ENCODE data around the gene CDKN3. TPM values are rescaled to one million over a fixed set of nuclear protein-coding genes. Genes with fewer than 3 reads are reported as not detected.

Gene CDKN3
- total RNA-seq, 4 donors from 2014 or later = 7.4 to 25.4 (median 15.6) TPM

- DNase-seq = no peak
- Histone ChIP-seq H3K4me3 (no peak overlapping the region), H3K27ac (no peak overlapping the region), H3K9me3 (no peaks in the 10 kb centered on the region), H3K27me3 (no peaks in the 10 kb centered on the region), H3K4me1 (no peaks in the 10 kb centered on the region), H3K36me3 (peaks cover 0 to 8% (median 0%) of the 10 kb centered on the region in 3 donors)
- WGBS, 2 donors = 89 to 100% methylated on average over 1 of the region's 1 CpG
- TF ChIP-seq CTCF (IDR thresholded peaks at IDR 0.05) (no peak), POLR2A (IDR thresholded peaks at IDR 0.05) (no peak)
- intact Hi-C loops (cut with DNase I) = no loop called here
Measured at GRCh38 chr14:54410215-54410614, 13.4 kb downstream of the CDKN3 start.

GRCh38 chr14:54411371-54411770 lies 14.6 kb downstream of the CDKN3 start:
- no peak overlapping the region for H3K27ac ChIP-seq
- DNase-seq = no peak
- H3K36me3 ChIP-seq = peaks cover 0 to 8% (median 0%) of the 10 kb centered on the region in 3 donors
- no peaks in the 10 kb centered on the region for H3K9me3 ChIP-seq
- whole genome bisulfite sequencing, 2 donors = 98 to 100% methylated on average over 3 of the region's 3 CpGs
- H3K4me3 ChIP-seq = no peak overlapping the region
- no peaks in the 10 kb centered on the region for H3K4me1 ChIP-seq
- no peaks in the 10 kb centered on the region for H3K27me3 ChIP-seq
- intact Hi-C loops (cut with DNase I) = no loop called here
- no peak for TF ChIP-seq CTCF (IDR thresholded peaks at IDR 0.05)
- TF ChIP-seq POLR2A (IDR thresholded peaks at IDR 0.05) = no peak

- Histone ChIP-seq H3K4me3 (no peak overlapping the region), H3K36me3 (peaks cover 0 to 30% (median 0%) of the 10 kb centered on the region in 3 donors), H3K4me1 (peaks cover 0 to 6% (median 4%) of the 10 kb centered on the region in 3 donors), H3K9me3 (no peaks in the 10 kb centered on the region), H3K27me3 (no peaks in the 10 kb centered on the region), H3K27ac (no peak overlapping the region)
- intact Hi-C loops (cut with DNase I) = no loop called here
- TF ChIP-seq POLR2A (IDR thresholded peaks at IDR 0.05) (no peak), CTCF (IDR thresholded peaks at IDR 0.05) (peak in 4 of 6 experiments; percentile 31 to 54 (median 46))
- 44 to 47% methylated on average over 7 of the region's 7 CpGs for WGBS, 2 donors
- DNase-seq = no peak
Measured at GRCh38 chr14:54420478-54421142, 23.8 kb downstream of the CDKN3 start.

GRCh38 chr14:54423991-54424390 lies 27.2 kb downstream of the CDKN3 start:
- H3K4me1 ChIP-seq = peaks cover 0 to 16% (median 4%) of the 10 kb centered on the region in 3 donors
- no peak overlapping the region for H3K27ac ChIP-seq
- H3K9me3 ChIP-seq = no peaks in the 10 kb centered on the region
- no peaks in the 10 kb centered on the region for H3K27me3 ChIP-seq
- intact Hi-C loops (cut with DNase I) = no loop called here
- H3K4me3 ChIP-seq = no peak overlapping the region
- DNase-seq = no peak
- peaks cover 0 to 58% (median 1%) of the 10 kb centered on the region in 3 donors for H3K36me3 ChIP-seq
- TF ChIP-seq POLR2A (IDR thresholded peaks at IDR 0.05) = no peak
- no peak for TF ChIP-seq CTCF (IDR thresholded peaks at IDR 0.05)

- intact Hi-C loops (cut with DNase I) = no loop called here
- 67 to 75% methylated on average over 4 of the region's 4 CpGs for WGBS, 2 donors
- no peaks in the 10 kb centered on the region for H3K27me3 ChIP-seq
- peaks cover 0 to 63% (median 6%) of the 10 kb centered on the region in 3 donors for H3K36me3 ChIP-seq
- H3K4me1 ChIP-seq = peaks cover 0 to 16% (median 4%) of the 10 kb centered on the region in 3 donors
- H3K27ac ChIP-seq = no peak overlapping the region
- no peak overlapping the region for H3K4me3 ChIP-seq
- H3K9me3 ChIP-seq = no peaks in the 10 kb centered on the region
- DNase-seq = no peak
- TF ChIP-seq CTCF (IDR thresholded peaks at IDR 0.05) (no peak), POLR2A (IDR thresholded peaks at IDR 0.05) (no peak)
Measured at GRCh38 chr14:54424479-54424901, 27.7 kb downstream of the CDKN3 start.
